ENCODE measurements around the gene CXorf58. TPM values are rescaled to one million over a fixed set of nuclear protein-coding genes. Genes with fewer than 3 reads are reported as not detected.

The CXorf58 gene
- polyA plus RNA-seq, 1 donor = not detected

- no peak for DNase-seq
These were observed 6.7 kb upstream of the CXorf58 start for GRCh38 chrX:23901060-23901459.

DNA sequence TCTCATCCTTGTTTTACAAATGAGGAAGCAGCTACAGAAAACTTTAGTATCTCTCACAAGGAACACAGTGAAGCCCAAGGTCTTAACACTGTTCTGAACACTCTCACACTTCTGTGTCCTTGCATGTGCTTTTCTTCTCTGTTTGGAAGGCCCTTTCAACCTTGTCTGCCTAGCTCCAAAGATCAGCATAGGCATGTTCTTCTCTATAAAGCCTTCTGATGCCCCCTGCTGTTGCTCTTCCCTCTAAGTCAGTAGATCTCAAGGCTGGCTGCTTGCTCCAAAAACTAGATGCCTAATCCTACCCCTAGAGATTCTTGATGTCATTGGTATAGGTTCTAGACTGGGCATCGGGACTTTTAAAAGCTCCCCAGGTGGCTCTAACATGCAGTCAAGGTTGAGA is 6.0 kb upstream of the CXorf58 start:
- DNase-seq = peak; percentile 61

DNA sequence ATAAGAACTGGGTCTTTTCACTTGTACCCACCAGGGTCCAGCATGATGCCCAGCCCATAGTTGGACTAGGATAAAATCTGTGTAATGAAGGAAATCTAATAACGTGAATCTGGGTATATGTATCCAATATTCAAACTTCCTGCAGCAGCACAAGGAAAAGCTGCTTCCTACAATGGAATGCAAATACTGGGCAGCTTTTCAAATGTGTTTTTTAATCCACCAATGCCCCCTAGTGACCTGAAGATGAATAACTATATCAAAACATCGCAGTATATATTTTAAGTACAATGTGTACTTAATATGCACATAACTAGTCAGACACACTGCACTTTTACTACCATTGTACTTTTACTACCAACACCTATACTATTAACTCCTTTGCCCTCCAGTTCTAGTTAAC is 5.4 kb upstream of the CXorf58 start:
- peak; percentile 60 for DNase-seq

DNA sequence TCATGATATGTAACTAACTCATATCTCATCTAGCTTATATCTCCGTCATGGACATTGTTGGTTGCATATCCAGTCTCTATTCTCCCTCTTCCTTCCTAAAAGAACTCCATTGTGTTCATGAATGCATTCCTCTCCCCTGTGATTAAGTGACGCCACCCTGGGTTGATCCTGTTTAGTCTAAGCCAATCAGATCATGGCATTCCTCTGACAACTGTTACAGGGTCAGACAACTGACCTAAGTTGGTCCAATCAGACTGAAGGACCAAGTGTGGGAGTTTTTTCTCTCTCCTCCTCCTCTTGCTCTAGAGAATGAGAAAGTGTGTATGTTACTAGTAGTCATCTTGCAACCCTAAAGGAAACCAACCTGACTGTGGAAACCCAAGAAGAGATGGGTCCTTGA is 3.7 kb upstream of the CXorf58 start:
- DNase-seq = no peak

DNA sequence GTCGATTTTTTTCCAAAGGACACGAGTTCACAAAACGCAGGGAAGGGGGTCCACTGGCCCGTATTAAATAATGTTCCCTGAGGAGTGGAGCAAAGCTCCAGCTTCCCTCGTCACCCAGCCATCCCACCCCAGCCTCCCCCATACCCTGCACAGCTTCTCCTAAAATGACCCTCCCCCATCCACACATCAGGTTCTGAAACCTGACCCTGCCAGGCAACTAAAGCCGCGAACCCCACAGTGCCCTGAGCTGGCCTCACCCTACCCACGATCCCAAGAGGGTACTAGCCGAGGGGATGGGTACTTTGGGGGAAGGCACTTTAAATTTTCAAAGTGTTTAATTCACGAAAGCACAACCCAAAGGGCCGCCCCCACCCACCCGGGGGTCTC is 702 bp upstream of the CXorf58 start:
- no peak for DNase-seq

- DNase-seq = no peak
These were observed 606 bp downstream of the CXorf58 start for GRCh38 chrX:23908219-23909004.

GRCh38 chrX:23911126-23911835 is 3.5 kb downstream of the CXorf58 start:
- no peak for DNase-seq

DNA sequence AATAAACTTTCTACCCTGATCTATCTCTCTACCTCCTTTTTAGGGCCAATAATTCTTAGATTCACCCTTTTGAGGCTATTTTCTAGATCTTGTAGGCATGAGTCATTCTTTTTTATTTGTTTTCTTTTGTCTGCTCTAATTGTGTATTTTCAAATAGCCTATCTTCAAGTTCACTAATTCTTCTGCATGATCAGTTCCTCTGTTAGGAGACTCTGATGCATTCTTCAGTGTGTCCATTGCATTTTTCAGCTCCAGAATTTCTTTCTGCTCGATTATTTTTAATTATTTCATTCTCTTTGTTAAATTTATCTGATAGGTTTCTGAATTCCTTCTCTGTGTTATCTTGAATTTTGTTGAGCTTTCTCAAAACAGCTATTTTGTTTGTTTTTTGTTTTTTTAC is 11.3 kb downstream of the CXorf58 start:
- no peak for DNase-seq

GRCh38 chrX:23919706-23920320 is 12.0 kb downstream of the CXorf58 start:
- no peak for DNase-seq

DNA sequence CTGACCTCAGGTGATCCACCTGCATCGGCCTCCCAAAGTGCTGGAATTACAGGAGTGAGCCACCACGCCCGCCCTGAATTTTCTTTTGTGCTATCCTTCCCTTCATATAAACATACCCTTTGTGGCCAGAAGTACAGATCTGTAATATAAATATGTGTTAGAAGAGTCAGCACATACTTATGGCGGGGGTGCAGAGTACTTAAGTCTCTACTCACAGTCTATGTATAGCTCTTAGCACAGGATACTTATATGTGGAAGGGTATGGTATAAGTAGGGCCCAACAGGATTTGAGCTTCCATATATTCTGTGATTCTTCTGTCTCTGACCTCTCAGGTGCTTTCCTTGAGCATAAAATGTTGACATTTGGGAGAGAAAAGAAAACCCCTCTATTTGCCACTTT is 18.2 kb downstream of the CXorf58 start:
- DNase-seq = no peak

- no peak for DNase-seq
These were observed 23.2 kb downstream of the CXorf58 start for GRCh38 chrX:23930894-23931604.

DNA sequence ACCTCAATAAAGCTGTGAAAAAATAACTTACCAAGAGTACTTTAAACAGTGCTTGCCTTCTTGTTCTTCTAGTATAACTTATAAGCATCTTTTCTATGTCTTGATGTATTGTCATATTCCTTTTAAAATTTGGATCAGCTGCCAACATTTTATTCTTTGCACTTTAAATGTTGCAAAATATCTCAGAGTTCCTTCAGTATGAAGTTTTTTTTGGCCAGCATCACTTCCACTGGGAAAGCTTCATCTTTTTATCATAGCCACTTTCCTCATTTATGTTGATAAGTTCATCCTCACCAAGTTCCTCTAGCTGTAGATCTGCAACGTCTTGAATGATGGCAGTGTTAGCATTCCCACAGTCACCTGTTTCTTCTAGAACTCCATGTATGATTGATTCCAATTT is 24.2 kb downstream of the CXorf58 start:
- DNase-seq = no peak

DNA sequence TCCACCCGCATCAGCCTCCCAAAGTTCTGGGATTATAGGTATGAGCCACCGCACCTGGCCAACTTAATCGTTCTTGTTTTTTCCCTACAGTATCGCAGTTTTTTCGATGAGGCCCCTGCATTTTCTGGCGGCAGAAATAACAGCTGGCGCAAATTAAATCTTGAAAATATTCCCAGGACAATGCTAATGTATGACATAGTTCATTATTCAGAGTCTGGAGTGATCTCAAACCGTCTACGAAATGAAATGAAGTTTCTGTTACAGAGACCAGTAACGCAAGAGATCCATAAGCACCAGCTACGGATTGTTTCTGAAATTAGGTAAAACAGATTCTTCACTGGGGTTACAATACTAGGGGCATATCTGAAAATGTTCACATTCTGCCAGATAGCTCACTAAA is 27.3 kb downstream of the CXorf58 start:
- DNase-seq = peak; percentile 33

GRCh38 chrX:23936180-23936579 is 28.4 kb downstream of the CXorf58 start:
- DNase-seq = no peak

- DNase-seq = no peak
These were observed 29.3 kb downstream of the CXorf58 start for GRCh38 chrX:23937100-23937499.

DNA sequence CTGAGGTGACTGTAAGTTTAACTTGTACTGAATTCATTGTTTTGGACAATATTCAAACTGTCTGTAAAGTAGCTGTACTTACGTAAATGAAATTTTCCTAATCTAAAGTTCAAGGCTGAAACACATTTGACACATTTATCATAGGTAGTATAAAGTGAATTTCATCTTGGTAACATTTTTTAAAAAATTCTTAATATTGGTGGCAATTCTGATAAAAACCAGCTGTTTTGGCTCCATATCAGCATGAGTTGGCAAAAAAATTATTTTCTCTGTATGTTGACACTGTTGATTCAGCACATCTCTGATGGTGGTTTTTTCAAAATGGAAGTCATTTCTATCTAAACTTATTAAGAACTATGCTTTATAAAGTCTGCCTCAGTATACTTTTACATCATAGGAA is 30.9 kb downstream of the CXorf58 start:
- DNase-seq = no peak

- no peak for DNase-seq
These were observed 31.4 kb downstream of the CXorf58 start for GRCh38 chrX:23939203-23939602.

GRCh38 chrX:23944234-23944633 is 36.4 kb downstream of the CXorf58 start:
- DNase-seq = no peak

DNA sequence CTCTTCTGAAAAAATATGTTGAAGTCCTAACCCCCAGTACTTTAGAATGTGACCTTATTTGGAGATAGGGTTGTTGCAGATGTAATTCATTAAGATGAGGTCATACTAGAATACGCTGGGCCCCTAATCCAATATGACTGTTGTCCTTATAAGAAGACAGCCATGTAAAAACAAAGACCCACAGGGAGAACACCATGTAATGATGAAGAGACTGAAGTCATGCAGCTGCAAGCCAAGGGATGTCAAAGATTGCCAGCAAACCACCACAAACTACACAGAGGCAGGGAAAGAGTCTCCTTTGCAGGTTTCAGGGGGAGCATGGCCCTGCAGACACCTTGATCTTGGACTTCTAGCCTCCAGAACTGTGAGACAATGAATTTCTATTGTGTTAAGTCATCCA is 37.4 kb downstream of the CXorf58 start:
- DNase-seq = no peak

DNA sequence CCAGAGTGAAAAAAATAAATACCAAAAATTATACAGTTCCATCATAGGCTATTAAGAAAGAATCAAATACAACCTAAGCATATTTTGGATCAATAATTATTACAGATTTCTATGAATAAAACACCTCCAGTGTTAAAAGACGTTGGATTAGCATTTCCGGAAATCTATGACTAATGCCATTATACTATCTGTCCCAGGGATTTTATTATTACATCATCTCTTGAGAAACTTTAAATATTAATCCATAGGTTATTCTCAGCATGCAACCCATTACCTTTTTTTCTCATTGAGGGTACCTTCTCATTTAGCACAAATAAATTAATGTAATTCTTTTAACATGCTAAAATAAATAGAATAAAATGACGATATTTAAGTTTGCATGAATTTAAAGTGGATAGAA is 44.6 kb downstream of the CXorf58 start:
- no peak for DNase-seq

GRCh38 chrX:23952984-23953907 is 45.4 kb downstream of the CXorf58 start:
- DNase-seq = no peak

DNA sequence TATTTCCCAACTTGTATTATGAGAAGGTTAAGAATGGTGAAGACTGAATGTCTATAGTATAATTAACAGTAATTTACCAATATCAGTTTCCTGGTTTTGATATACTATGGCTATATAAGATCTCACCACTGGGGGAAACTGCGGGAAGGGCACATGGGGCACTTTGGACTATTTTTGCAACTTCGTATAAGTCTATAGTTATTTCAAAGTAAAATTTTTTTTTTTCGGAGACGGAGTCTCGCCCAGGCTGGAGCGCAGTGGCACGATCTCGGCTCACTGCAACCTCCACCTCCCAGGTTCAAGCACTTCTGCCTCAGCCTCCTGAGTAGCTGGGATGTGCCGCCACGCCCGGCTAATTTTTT is 46.1 kb downstream of the CXorf58 start:
- DNase-seq = no peak

All from hindlimb muscle (tissue), 1 donor.